ENCODE data around the gene CFAP46. TPM values are rescaled to one million over a fixed set of nuclear protein-coding genes. Genes with fewer than 3 reads are reported as not detected.

CFAP46 gene
- total RNA-seq (2014; rRNA removed; shearing (Covaris generic)) (0.22 TPM in 1 of 2 replicates, not detected in the other), polyA plus RNA-seq (2016; fragmentation: Nextera tagmentation; extraction: Ambion mirVana) (0.20 and 0.33 TPM in 2 replicates)

DNA sequence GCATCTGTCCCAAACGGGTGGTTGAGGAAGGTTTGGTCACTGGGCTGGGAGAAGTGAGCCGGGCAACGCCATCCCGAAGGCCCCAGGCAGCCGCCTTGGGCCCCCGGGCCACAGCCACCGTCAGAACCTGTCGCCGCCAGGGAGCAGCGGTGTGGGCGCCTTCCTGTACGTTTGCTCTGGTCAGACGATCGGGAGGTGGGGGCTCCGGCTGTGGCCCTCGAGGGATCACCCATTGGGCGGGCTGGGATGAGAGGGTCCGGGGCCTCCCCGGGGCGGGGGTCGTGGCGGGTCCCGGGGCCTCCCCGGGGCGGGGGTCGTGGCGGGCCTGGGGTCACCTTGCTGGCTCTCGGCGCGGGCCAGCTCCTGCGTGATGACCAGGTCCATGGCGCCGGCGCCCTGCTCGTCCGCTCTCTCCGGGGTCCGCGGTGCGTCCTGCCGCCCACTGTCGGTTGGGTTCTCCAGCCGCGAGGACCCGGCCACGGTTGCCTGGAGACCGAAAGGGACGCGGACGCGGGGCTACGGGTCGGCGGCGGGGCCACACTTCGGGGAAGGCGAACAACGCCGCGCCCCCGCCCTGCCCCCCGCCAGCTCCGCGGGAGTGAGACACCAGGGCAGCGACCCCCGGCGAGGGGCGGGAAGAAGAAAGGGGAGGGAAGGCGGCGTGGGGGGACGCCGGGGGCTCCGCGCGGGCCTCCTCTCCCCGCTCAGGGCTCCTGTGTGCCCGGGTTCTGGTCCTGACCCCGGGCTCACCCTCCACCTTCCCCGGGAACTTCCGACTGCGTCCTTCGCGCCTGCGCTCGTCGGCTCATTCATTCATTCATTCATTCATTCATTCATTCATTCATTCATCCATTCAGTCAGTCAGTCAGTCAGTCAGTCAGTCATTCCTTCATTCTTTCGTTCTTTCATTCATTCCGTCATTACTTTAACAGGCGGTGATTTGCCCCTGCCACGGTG lies at the start of gene CFAP46:
CFAP46 (minus strand) TSS at position 470 of the 957 bp plus-strand sequence; CDS start at position 384, 86 bp downstream.
- no peaks in the 10 kb centered on the region for H3K9me2 ChIP-seq (ENCODE audit: insufficient read depth)
- in situ Hi-C loops (cut with MboI), result no loop called here
- H4K20me1 ChIP-seq (ENCODE audit: insufficient read depth), result no peaks in the 10 kb centered on the region
- WGBS, 2 experiments (ENCODE audit: low coverage in 1 of 2, low lambda C conversion rate in 2 of 2, missing lambda C conversion rate in 2 of 2), result 5 to 11% methylated on average over 34 to 88 of the region's 90 CpGs
- H3K4me2 ChIP-seq (ENCODE audit: unreplicated experiment), result peak within 1 kb of the TSS; percentile 8
- H3K27ac ChIP-seq, result no peak within 1 kb of the TSS
- H3K9me3 ChIP-seq (ENCODE audit: low read depth), result no peaks in the 10 kb centered on the region
- peak within 1 kb of the TSS; percentile 50 for H3K4me3 ChIP-seq
- no peaks in the 10 kb centered on the region for H3K4me1 ChIP-seq (ENCODE audit: insufficient read depth)
- no peak within 1 kb of the TSS for H3K9ac ChIP-seq
- peak; percentile 50 for DNase-seq
- no peak within 1 kb of the TSS for H2AFZ ChIP-seq
- TF ChIP-seq EZH2 (IDR thresholded peaks at IDR 0.05; ENCODE audit: insufficient read depth, poor library complexity, severe bottlenecking), result peak; percentile 86
- TF ChIP-seq EZH2phosphoT487 (IDR thresholded peaks at IDR 0.05; ENCODE audit: insufficient read depth, low read depth), result no peak
- H3K79me2 ChIP-seq (ENCODE audit: insufficient read depth), result no peaks in the 10 kb centered on the region
- no peaks in the 10 kb centered on the region for H3K36me3 ChIP-seq (ENCODE audit: low read depth)
- H3K27me3 ChIP-seq (replicated peaks; ENCODE audit: insufficient read depth), result peaks cover 9% of the 10 kb centered on the region; the same call in 1 of the 2 replicates
- H3F3A ChIP-seq (ENCODE audit: insufficient read depth), result no peaks in the 10 kb centered on the region

DNA sequence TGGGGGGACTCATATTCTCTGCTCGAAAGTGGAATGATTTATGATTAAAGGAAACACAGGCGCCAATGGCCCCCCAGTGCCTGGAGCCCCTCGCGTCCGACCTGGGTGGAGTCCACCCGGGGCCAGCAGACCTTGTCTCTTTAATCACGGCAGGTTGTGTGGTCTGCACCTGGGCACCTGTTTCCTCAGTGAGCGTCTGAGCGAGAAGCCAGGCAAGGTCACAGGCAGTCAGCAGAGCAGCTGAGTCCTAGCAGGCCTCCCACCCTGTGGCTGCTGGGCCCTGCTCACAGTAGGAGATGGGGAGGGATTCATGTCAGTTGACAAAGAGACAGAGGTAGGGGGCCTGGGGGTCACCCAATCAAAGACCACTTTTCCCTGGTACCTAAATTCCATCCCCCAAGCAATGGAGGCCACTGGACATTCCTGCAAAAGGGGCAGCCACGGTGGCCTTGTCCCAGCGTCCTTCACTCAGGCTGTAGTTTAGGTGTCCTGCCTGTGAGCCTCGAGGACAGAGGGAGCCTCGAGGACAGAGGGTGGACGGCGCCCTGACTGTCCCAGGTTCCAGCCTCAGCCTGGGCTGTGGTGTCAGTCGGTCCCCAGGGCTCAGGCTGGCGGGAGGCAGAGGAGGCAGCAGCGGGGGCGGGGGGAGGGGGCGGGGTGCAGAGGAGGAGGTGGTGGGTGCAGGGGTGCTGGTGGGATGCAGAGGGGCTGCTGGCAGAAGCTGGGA lies 49.5 kb upstream of the CFAP46 start:
- H3K9ac ChIP-seq, result no peak overlapping the region
- H3K4me3 ChIP-seq, result no peak overlapping the region
- H3K36me3 ChIP-seq (ENCODE audit: low read depth), result no peaks in the 10 kb centered on the region
- no peaks in the 10 kb centered on the region for H3K9me2 ChIP-seq (ENCODE audit: insufficient read depth)
- H4K20me1 ChIP-seq (ENCODE audit: insufficient read depth), result no peaks in the 10 kb centered on the region
- TF ChIP-seq EZH2phosphoT487 (IDR thresholded peaks at IDR 0.05; ENCODE audit: insufficient read depth, low read depth) (no peak), EZH2 (IDR thresholded peaks at IDR 0.05; ENCODE audit: insufficient read depth, poor library complexity, severe bottlenecking) (no peak)
- 87 to 92% methylated on average over 18 to 20 of the region's 20 CpGs for WGBS, 2 experiments (ENCODE audit: low coverage in 1 of 2, low lambda C conversion rate in 2 of 2, missing lambda C conversion rate in 2 of 2)
- H2AFZ ChIP-seq, result no peak overlapping the region
- peaks cover 4% of the 10 kb centered on the region for H3F3A ChIP-seq (ENCODE audit: insufficient read depth)
- no peak overlapping the region for H3K27ac ChIP-seq
- H3K9me3 ChIP-seq (ENCODE audit: low read depth), result no peaks in the 10 kb centered on the region
- in situ Hi-C loops (cut with MboI), result no loop called here
- H3K79me2 ChIP-seq (ENCODE audit: insufficient read depth), result no peaks in the 10 kb centered on the region
- no peaks in the 10 kb centered on the region for H3K27me3 ChIP-seq (replicated peaks; ENCODE audit: insufficient read depth)
- H3K4me2 ChIP-seq (ENCODE audit: unreplicated experiment), result no peak overlapping the region
- H3K4me1 ChIP-seq (ENCODE audit: insufficient read depth), result no peaks in the 10 kb centered on the region
- no peak for DNase-seq

GRCh38 chr10:132990684-132991545 lies 48.5 kb upstream of the CFAP46 start:
- H2AFZ ChIP-seq, result no peak overlapping the region
- in situ Hi-C loops (cut with MboI), result no loop called here
- H3K4me3 ChIP-seq, result no peak overlapping the region
- H3K36me3 ChIP-seq (ENCODE audit: low read depth), result no peaks in the 10 kb centered on the region
- no peaks in the 10 kb centered on the region for H4K20me1 ChIP-seq (ENCODE audit: insufficient read depth)
- H3K9me3 ChIP-seq (ENCODE audit: low read depth), result no peaks in the 10 kb centered on the region
- H3K27me3 ChIP-seq (replicated peaks; ENCODE audit: insufficient read depth), result no peaks in the 10 kb centered on the region
- H3K4me1 ChIP-seq (ENCODE audit: insufficient read depth), result no peaks in the 10 kb centered on the region
- peaks cover 4% of the 10 kb centered on the region for H3F3A ChIP-seq (ENCODE audit: insufficient read depth)
- no peaks in the 10 kb centered on the region for H3K79me2 ChIP-seq (ENCODE audit: insufficient read depth)
- no peak for TF ChIP-seq EZH2phosphoT487 (IDR thresholded peaks at IDR 0.05; ENCODE audit: insufficient read depth, low read depth)
- TF ChIP-seq EZH2 (IDR thresholded peaks at IDR 0.05; ENCODE audit: insufficient read depth, poor library complexity, severe bottlenecking), result no peak
- H3K27ac ChIP-seq, result no peak overlapping the region
- WGBS, 2 experiments (ENCODE audit: low coverage in 1 of 2, low lambda C conversion rate in 2 of 2, missing lambda C conversion rate in 2 of 2), result 57 to 58% methylated on average over 31 to 32 of the region's 32 CpGs
- no peak for DNase-seq
- no peak overlapping the region for H3K9ac ChIP-seq
- no peaks in the 10 kb centered on the region for H3K9me2 ChIP-seq (ENCODE audit: insufficient read depth)
- H3K4me2 ChIP-seq (ENCODE audit: unreplicated experiment), result no peak overlapping the region

Data from GM23248 (cell line).